GM18907 (cell line): ENCODE measurements around the gene PIGU.
"Not testable (repeated sequence)": the region's sequence is repeated elsewhere in the genome, so short reads cannot be mapped to it uniquely, and the experiment has no call there.

Experiments
- ATAC-seq: cut with Tn5 transposase; IDR thresholded peaks from one replicate; pipeline ENCODE4 v1.9.1; 2021; ENCODE audit warnings: mild to moderate bottlenecking, moderate library complexity; ENCODE audit not compliant: unreplicated experiment

PIGU gene

GRCh38 chr20:34537651-34538050, 139.2 kb downstream of the PIGU start:
- ATAC-seq = no peak

GRCh38 chr20:34536798-34537394, 140.0 kb downstream of the PIGU start:
- ATAC-seq = no peak

- ATAC-seq = no peak
Observed at GRCh38 chr20:34535857-34536256, 141.0 kb downstream of the PIGU start.

- no peak for ATAC-seq
Observed at GRCh38 chr20:34535301-34535840, 141.5 kb downstream of the PIGU start.

- ATAC-seq = no peak
Observed at GRCh38 chr20:34534391-34535165, 142.3 kb downstream of the PIGU start.

GRCh38 chr20:34532756-34533155, 144.1 kb downstream of the PIGU start:
- ATAC-seq = no peak

- no peak for ATAC-seq
Observed at GRCh38 chr20:34532320-34532719, 144.6 kb downstream of the PIGU start.

- ATAC-seq = no peak
Observed at GRCh38 chr20:34531608-34532265, 145.2 kb downstream of the PIGU start.

GRCh38 chr20:34530342-34530741, 146.6 kb downstream of the PIGU start:
- ATAC-seq = no peak

- no peak for ATAC-seq
Observed at GRCh38 chr20:34529742-34530141, 147.2 kb downstream of the PIGU start.

- ATAC-seq = no peak
Observed at GRCh38 chr20:34528921-34529297, 148.0 kb downstream of the PIGU start.

- no peak for ATAC-seq
Observed at GRCh38 chr20:34527016-34527415, 149.9 kb downstream of the PIGU start.

GRCh38 chr20:34526466-34526865, 150.4 kb downstream of the PIGU start:
- no peak for ATAC-seq

GRCh38 chr20:34525709-34526416, 151.0 kb downstream of the PIGU start:
- no peak for ATAC-seq

GRCh38 chr20:34525342-34525708, 151.6 kb downstream of the PIGU start:
- no peak for ATAC-seq

GRCh38 chr20:34524426-34524825, 152.5 kb downstream of the PIGU start:
- no peak for ATAC-seq

- no peak for ATAC-seq
Observed at GRCh38 chr20:34522969-34523871, 153.7 kb downstream of the PIGU start.

- not testable (repeated sequence) for ATAC-seq
Observed at GRCh38 chr20:34519841-34520240, 157.1 kb downstream of the PIGU start.

- not testable (repeated sequence) for ATAC-seq
Observed at GRCh38 chr20:34518863-34519262, 158.0 kb downstream of the PIGU start.

- no peak for ATAC-seq
Observed at GRCh38 chr20:34517114-34517505, 159.8 kb downstream of the PIGU start.
